KOPT-K1 (cell line): ENCODE results near the gene ARHGEF4.
"Not testable (repeated sequence)": the region's sequence is repeated elsewhere in the genome, so short reads cannot be mapped to it uniquely, and the experiment has no call there.

ENCODE experiments used
- H3K27ac ChIP-seq: fragments of 200-600 bp; sonication (generic); 2 replicates; pipeline ENCODE4 v1.5.1; 2016; ENCODE audit warnings: antibody characterized with exemption, mild to moderate bottlenecking, low read depth, low read length; ENCODE audit not compliant: poor library complexity, severe bottlenecking
- H3K36me3 ChIP-seq: fragments of 200-600 bp; sonication (generic); 2 replicates; pipeline ENCODE4 v1.5.1; 2017; ENCODE audit warnings: antibody characterized with exemption, mild to moderate bottlenecking, low read length, moderate library complexity; ENCODE audit not compliant: insufficient read depth
- H3K9me3 ChIP-seq: fragments of 200-600 bp; sonication (generic); 2 replicates; pipeline ENCODE4 v1.5.1; 2017; ENCODE audit warnings: antibody characterized with exemption, low read length, mild to moderate bottlenecking; ENCODE audit not compliant: insufficient read depth, poor library complexity, severe bottlenecking

The ARHGEF4 gene

GRCh38 chr2:130894326-130894942 is 57.7 kb downstream of the ARHGEF4 start:
- Histone ChIP-seq H3K9me3 (no peaks in the 10 kb centered on the region), H3K27ac (no peak overlapping the region), H3K36me3 (no peaks in the 10 kb centered on the region)

- Histone ChIP-seq H3K9me3 (no peaks in the 10 kb centered on the region), H3K36me3 (no peaks in the 10 kb centered on the region), H3K27ac (no peak overlapping the region)
These were observed 60.1 kb downstream of the ARHGEF4 start for GRCh38 chr2:130896813-130897212.

GRCh38 chr2:130898553-130898952 is 61.8 kb downstream of the ARHGEF4 start:
- H3K9me3 ChIP-seq: no peaks in the 10 kb centered on the region
- H3K27ac ChIP-seq: no peak overlapping the region

GRCh38 chr2:130899306-130899705 is 62.6 kb downstream of the ARHGEF4 start:
- no peak overlapping the region for H3K27ac ChIP-seq
- H3K9me3 ChIP-seq: no peaks in the 10 kb centered on the region
- no peaks in the 10 kb centered on the region for H3K36me3 ChIP-seq

More at GRCh38 chr2:130898553-130898952, 61.8 kb downstream of the ARHGEF4 start:
- H3K36me3 ChIP-seq: no peaks in the 10 kb centered on the region

DNA sequence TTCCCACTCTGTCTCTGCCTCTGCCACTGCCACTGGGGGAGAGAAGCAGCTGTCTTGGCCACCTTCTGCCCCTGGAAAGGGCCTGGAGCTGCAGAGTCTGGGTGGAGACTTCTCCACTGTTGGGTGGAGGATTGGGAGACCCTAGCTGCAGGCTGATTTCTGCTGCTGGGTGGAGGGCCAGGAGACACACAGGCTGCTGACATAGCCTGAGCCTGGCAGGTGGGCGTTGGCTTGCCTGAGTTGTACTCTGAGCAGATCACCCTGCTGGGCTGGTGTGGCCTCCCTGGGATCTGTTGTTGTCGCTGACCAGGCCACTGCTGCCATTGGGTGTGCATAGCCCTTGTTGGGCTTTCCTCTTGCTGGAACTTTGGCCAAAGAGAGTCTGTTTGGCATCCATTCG is 64.3 kb downstream of the ARHGEF4 start:
- Histone ChIP-seq H3K36me3 (no peaks in the 10 kb centered on the region), H3K9me3 (peaks cover 7% of the 10 kb centered on the region), H3K27ac (no peak overlapping the region)

- H3K36me3 ChIP-seq, H3K27ac ChIP-seq: not testable (repeated sequence)
- peaks cover 13% of the 10 kb centered on the region for H3K9me3 ChIP-seq
These were observed 64.9 kb downstream of the ARHGEF4 start for GRCh38 chr2:130901626-130902025.

- H3K36me3 ChIP-seq: no peaks in the 10 kb centered on the region
- H3K9me3 ChIP-seq: peaks cover 21% of the 10 kb centered on the region
- no peak overlapping the region for H3K27ac ChIP-seq
These were observed 72.1 kb downstream of the ARHGEF4 start for GRCh38 chr2:130908832-130909231.

DNA sequence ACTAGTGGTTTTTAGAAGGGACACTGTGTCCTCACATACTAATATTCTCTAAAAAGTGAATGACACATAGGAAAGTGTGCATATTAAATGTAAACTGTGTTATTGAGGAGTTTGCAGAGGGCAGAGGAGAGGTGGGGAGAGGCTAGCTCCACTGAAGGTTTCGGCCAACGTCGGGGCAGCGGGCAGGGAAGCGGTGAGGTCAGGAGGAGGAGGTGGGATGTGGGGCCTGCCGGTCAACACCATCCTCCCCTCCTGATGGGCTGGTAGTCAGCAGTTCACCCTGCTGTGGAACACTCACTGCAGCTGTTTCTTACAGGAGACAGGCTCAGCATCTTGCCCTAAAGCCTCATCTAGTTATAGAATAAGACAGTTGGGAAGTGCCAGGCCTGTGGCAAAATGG is 74.2 kb downstream of the ARHGEF4 start:
- Histone ChIP-seq H3K27ac (no peak overlapping the region), H3K9me3 (peaks cover 15% of the 10 kb centered on the region)

DNA sequence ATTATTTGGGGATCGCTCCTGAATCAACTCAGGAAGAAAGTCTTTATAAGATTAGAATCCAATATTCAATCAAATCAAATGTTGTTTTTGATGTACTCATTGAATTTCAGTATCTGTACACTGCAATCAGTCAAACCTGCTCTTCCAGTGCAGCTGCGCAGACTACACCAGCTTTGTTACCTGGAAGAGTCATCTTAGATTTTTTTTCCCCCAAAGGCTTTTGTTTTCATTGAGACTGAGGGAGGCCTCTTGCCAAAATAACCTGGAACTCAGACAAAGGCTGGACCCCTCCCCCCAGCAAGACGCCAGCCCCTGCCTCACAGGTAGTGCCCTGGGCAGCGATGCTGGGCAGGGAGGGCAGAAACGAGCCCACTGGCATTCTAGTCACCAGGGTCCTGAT is 74.8 kb downstream of the ARHGEF4 start:
- Histone ChIP-seq H3K36me3 (no peaks in the 10 kb centered on the region), H3K9me3 (peaks cover 10% of the 10 kb centered on the region), H3K27ac (no peak overlapping the region)

More for the DNA sequence above, 74.2 kb downstream of the ARHGEF4 start:
- no peaks in the 10 kb centered on the region for H3K36me3 ChIP-seq

GRCh38 chr2:130911996-130912395 is 75.3 kb downstream of the ARHGEF4 start:
- Histone ChIP-seq H3K9me3 (peaks cover 4% of the 10 kb centered on the region), H3K36me3 (no peaks in the 10 kb centered on the region), H3K27ac (no peak overlapping the region)

DNA sequence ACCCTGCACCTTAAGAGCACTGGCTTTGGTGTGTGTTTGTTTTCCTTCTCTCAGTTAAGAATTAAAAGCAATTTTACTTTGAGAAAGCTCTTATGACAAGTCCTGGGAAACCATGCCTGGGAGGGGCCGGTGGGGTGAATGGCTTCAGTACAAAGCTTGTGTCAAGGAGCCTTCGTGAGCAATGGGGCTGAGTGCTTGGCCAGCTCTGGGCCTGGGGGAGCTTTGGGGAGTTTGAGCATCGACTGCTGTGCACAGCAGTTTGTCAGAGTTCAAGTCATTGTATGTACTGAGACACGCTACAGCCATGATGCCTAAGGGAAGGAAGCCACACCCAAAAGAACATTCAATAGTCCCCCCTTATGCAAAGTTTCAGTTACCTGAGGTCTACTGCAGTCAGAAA is 75.8 kb downstream of the ARHGEF4 start:
- no peaks in the 10 kb centered on the region for H3K9me3 ChIP-seq
- no peak overlapping the region for H3K27ac ChIP-seq
- H3K36me3 ChIP-seq: no peaks in the 10 kb centered on the region

DNA sequence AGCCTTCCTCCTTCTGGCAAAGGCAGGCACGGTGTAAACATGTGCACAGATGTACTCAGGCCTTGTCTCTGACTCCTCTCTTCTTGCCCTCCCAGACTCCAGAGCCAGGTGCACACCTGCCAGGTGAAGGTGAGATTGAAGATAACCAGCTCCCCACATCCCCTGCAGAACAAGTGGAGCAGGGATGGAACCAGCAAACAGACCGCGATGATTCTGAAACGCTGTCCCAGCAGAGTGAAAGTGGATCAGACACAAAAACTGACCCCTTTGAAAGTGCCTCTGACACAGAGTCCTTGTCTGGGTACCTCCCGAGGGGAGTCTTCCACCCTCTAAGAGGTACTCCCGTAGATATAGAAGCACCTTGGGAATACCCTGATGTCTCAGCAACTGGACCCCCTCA is 77.2 kb downstream of the ARHGEF4 start:
- Histone ChIP-seq H3K27ac (no peak overlapping the region), H3K36me3 (no peaks in the 10 kb centered on the region), H3K9me3 (no peaks in the 10 kb centered on the region)

- H3K9me3 ChIP-seq: no peaks in the 10 kb centered on the region
- no peak overlapping the region for H3K27ac ChIP-seq
- no peaks in the 10 kb centered on the region for H3K36me3 ChIP-seq
These were observed 78.4 kb downstream of the ARHGEF4 start for GRCh38 chr2:130915149-130915548.

- Histone ChIP-seq H3K27ac (no peak overlapping the region), H3K36me3 (no peaks in the 10 kb centered on the region), H3K9me3 (no peaks in the 10 kb centered on the region)
These were observed 79.1 kb downstream of the ARHGEF4 start for GRCh38 chr2:130915595-130916437.

DNA sequence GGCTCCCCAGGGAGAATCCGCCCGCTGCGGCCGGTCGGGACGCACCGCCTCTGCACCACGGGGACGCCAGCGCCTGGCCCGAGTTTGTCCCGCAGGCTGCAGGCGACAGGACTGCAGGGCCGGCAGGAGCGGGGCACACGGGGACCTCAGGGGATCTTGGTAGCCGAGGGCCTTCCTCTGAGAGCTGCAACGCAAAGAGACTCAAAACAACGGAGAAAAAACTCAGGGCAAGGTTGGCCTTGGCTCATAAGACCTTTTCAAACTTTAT is 79.7 kb downstream of the ARHGEF4 start:
- Histone ChIP-seq H3K27ac (no peak overlapping the region), H3K9me3 (no peaks in the 10 kb centered on the region), H3K36me3 (no peaks in the 10 kb centered on the region)
